NCI-H345 treated with DMSO at 0.1 percent for 48 hours (cell line): ENCODE measurements around the gene MITF.

Experiments
- DNase-seq: peaks from one replicate; lab custom pipeline; 2025; ENCODE audit not compliant: unreplicated experiment; lab: John Stamatoyannopoulos, UW

The MITF gene

GRCh38 chr3:69944931-69945493, 205.7 kb downstream of the MITF start:
- no peak for DNase-seq

- DNase-seq: no peak
Measured at GRCh38 chr3:69948246-69948862, 209.1 kb downstream of the MITF start.

GRCh38 chr3:69951616-69952015, 212.4 kb downstream of the MITF start:
- DNase-seq: no peak

- DNase-seq: no peak
Measured at GRCh38 chr3:69959581-69959980, 220.3 kb downstream of the MITF start.

- DNase-seq: no peak
Measured at GRCh38 chr3:69961706-69962439, 222.6 kb downstream of the MITF start.

- no peak for DNase-seq
Measured at GRCh38 chr3:69963643-69964042, 224.4 kb downstream of the MITF start.

GRCh38 chr3:69967156-69967555, 227.9 kb downstream of the MITF start:
- DNase-seq: no peak

GRCh38 chr3:69970827-69971226, 231.6 kb downstream of the MITF start:
- no peak for DNase-seq

GRCh38 chr3:69972672-69973071, 233.4 kb downstream of the MITF start:
- no peak for DNase-seq

GRCh38 chr3:69976021-69976420, 236.8 kb downstream of the MITF start:
- no peak for DNase-seq

GRCh38 chr3:69983546-69984265, 244.4 kb downstream of the MITF start:
- no peak for DNase-seq

- DNase-seq: no peak
Measured at GRCh38 chr3:69985266-69985665, 246.0 kb downstream of the MITF start.

- no peak for DNase-seq
Measured at GRCh38 chr3:69986419-69986818, 247.2 kb downstream of the MITF start.

- DNase-seq: no peak
Measured at GRCh38 chr3:69987833-69988232, 248.6 kb downstream of the MITF start.

GRCh38 chr3:69993757-69994156, 254.5 kb downstream of the MITF start:
- no peak for DNase-seq

- DNase-seq: no peak
Measured at GRCh38 chr3:69994919-69995318, 255.7 kb downstream of the MITF start.

- DNase-seq: no peak
Measured at GRCh38 chr3:69997631-69998307, 258.5 kb downstream of the MITF start.

- no peak for DNase-seq
Measured at GRCh38 chr3:69998759-69999139, 259.5 kb downstream of the MITF start.

- DNase-seq: no peak
Measured at GRCh38 chr3:69999140-70000027, 260.1 kb downstream of the MITF start, which contains the start of gene SAMMSON. SAMMSON (plus strand) TSS chr3:69999733.

- no peak for DNase-seq
Measured at GRCh38 chr3:70000028-70000410, 260.8 kb downstream of the MITF start.
